ENCODE data around the gene LRRC56.

Gene LRRC56

GRCh38 chr11:540583-541432 lies 3.5 kb downstream of the LRRC56 start:
- no peak for DNase-seq (ENCODE audit: low spot score)

GRCh38 chr11:541433-541885 lies 4.1 kb downstream of the LRRC56 start:
- DNase-seq (ENCODE audit: low spot score), result no peak

GRCh38 chr11:544817-545166 lies 7.5 kb downstream of the LRRC56 start:
- DNase-seq (ENCODE audit: low spot score), result no peak

GRCh38 chr11:545171-545570 lies 7.8 kb downstream of the LRRC56 start:
- DNase-seq (ENCODE audit: low spot score), result no peak

GRCh38 chr11:548700-549603 lies 11.6 kb downstream of the LRRC56 start:
- no peak for DNase-seq (ENCODE audit: low spot score)

GRCh38 chr11:550021-550745 lies 12.9 kb downstream of the LRRC56 start:
- DNase-seq (ENCODE audit: low spot score), result no peak

- DNase-seq (ENCODE audit: low spot score), result no peak
Measured at GRCh38 chr11:550746-551085, 13.4 kb downstream of the LRRC56 start.

- no peak for DNase-seq (ENCODE audit: low spot score)
Measured at GRCh38 chr11:551131-551530, 13.8 kb downstream of the LRRC56 start.

- DNase-seq (ENCODE audit: low spot score), result no peak
Measured at GRCh38 chr11:551596-551995, 14.3 kb downstream of the LRRC56 start.

- no peak for DNase-seq (ENCODE audit: low spot score)
Measured at GRCh38 chr11:553083-553987, 16.0 kb downstream of the LRRC56 start.

GRCh38 chr11:553988-554340 lies 16.6 kb downstream of the LRRC56 start:
- no peak for DNase-seq (ENCODE audit: low spot score)

GRCh38 chr11:554428-555226 lies 17.3 kb downstream of the LRRC56 start:
- peak; percentile 90 for DNase-seq (ENCODE audit: low spot score)

GRCh38 chr11:555227-555779 lies 18.0 kb downstream of the LRRC56 start:
- DNase-seq (ENCODE audit: low spot score), result no peak

- no peak for DNase-seq (ENCODE audit: low spot score)
Measured at GRCh38 chr11:555780-556661, 18.7 kb downstream of the LRRC56 start.

GRCh38 chr11:556662-557256 lies 19.4 kb downstream of the LRRC56 start:
- no peak for DNase-seq (ENCODE audit: low spot score)

- no peak for DNase-seq (ENCODE audit: low spot score)
Measured at GRCh38 chr11:557328-558132, 20.2 kb downstream of the LRRC56 start.

GRCh38 chr11:558503-558902 lies 21.2 kb downstream of the LRRC56 start:
- no peak for DNase-seq (ENCODE audit: low spot score)

- no peak for DNase-seq (ENCODE audit: low spot score)
Measured at GRCh38 chr11:559020-559620, 21.8 kb downstream of the LRRC56 start.

Measured in iPS-NIHi11 (cell line).